Fibroblast of lung (primary cell): Measurements from ENCODE around the gene MSI2.

Experiments used
- CTCF ChIP-seq, 2 donors: IDR thresholded peaks in 1 of 2; conservative IDR thresholded peaks in 1 of 2; 1 replicate in 1 of 2; 2 replicates in 1 of 2; pipeline ENCODE4 v1.5.1; 2011 to 2012; ENCODE audit warnings: low read length in 2 of 2, control low read depth in 1 of 2, inconsistent platforms in 1 of 2, low read depth in 1 of 2, mild to moderate bottlenecking in 1 of 2
- EZH2 ChIP-seq: IDR thresholded peaks from 2 replicates; pipeline ENCODE4 v1.5.1; 2012; ENCODE audit warnings: low read length, control low read depth, mild to moderate bottlenecking; ENCODE audit errors: missing control alignments

GRCh38 chr17:57625511-57625910, 369.2 kb downstream of the MSI2 start:
- TF ChIP-seq CTCF (conservative IDR thresholded peaks at IDR 0.05 in 1 of 2, IDR thresholded peaks at IDR 0.05 in 1 of 2; ENCODE audit: low read depth in 1 of 2, low read length in 2 of 2) (no peak), EZH2 (no peak)
